Gastrocnemius medialis (tissue), 4 donors: ENCODE results near the gene ZNF283. TPM values are rescaled to one million over a fixed set of nuclear protein-coding genes. Genes with fewer than 3 reads are reported as not detected.
A peak's percentile ranks its signal among the peaks of the same experiment; 100 is the strongest.

Source experiments
- ATAC-seq, 2 donors: fragments of 150-250 bp; one replicate each; pipeline ENCODE4 v1.9.1; 2016
- DNase-seq, 2 donors: peaks; one replicate each; pipeline ENCODE4 v3.0.0-alpha.2; 2019
- H3K27ac ChIP-seq, 4 donors: fragments of 200-600 bp; sonication (generic); 1 replicate in 1 of 4; 2 replicates in 3 of 4; pipeline ENCODE4 v1.5.1; 2016 to 2018; ENCODE audit warnings: mild to moderate bottlenecking in 2 of 4, moderate library complexity in 1 of 4
- H3K27me3 ChIP-seq, 3 donors: fragments of 200-600 bp; sonication (generic) in 2 of 3; 1 replicate in 1 of 3; 2 replicates in 2 of 3; pipeline versions ENCODE4 v1.5.1 to v1.6.0; 2016 to 2019; ENCODE audit warnings: mild to moderate bottlenecking in 1 of 3, moderate library complexity in 1 of 3
- H3K36me3 ChIP-seq, 2 donors: fragments of 200-600 bp; sonication (generic) in 1 of 2; one replicate each; pipeline ENCODE4 v1.5.1; 2017 to 2018
- H3K4me1 ChIP-seq, 2 donors: fragments of 200-600 bp; sonication (generic) in 1 of 2; one replicate each; pipeline ENCODE4 v1.5.1; 2016 to 2017; ENCODE audit warnings: mild to moderate bottlenecking in 2 of 2
- H3K4me3 ChIP-seq, 4 donors: fragments of 200-600 bp; sonication (generic) in 3 of 4; 1 replicate in 1 of 4; 2 replicates in 3 of 4; pipeline ENCODE4 v1.5.1; 2016 to 2019; ENCODE audit warnings: mild to moderate bottlenecking in 2 of 4
- H3K9me3 ChIP-seq, 3 donors: fragments of 200-600 bp; sonication (generic) in 2 of 3; 1 replicate in 1 of 3; 2 replicates in 2 of 3; pipeline ENCODE4 v1.5.1; 2016 to 2019
- CTCF ChIP-seq, 5 experiments: fragments of 450-650 bp in 3 of 5; fragments of 200-600 bp in 2 of 5; sonication (generic) in 2 of 5; IDR thresholded peaks in 4 of 5; conservative IDR thresholded peaks in 1 of 5; 1 replicate in 4 of 5; 2 replicates in 1 of 5; pipeline ENCODE4 v1.5.1; 2016 to 2019; ENCODE audit warnings: antibody characterized with exemption in 5 of 5, mild to moderate bottlenecking in 3 of 5, moderate library complexity in 3 of 5
- POLR2A ChIP-seq, 2 donors: fragments of 450-650 bp; IDR thresholded peaks; one replicate each; pipeline ENCODE4 v1.6.1; 2017; ENCODE audit warnings: antibody characterized with exemption in 2 of 2, mild to moderate bottlenecking in 2 of 2, moderate library complexity in 2 of 2
- in situ Hi-C, 4 donors: fragments of 200-750 bp; cut with MboI; loops; one replicate each; pipeline versions ENCODE4 v1.15.0 to v1.8.0; 2017; ENCODE audit warnings: low sequenced_read_pairs in 4 of 4
- intact Hi-C: fragments of 100-400 bp; cut with DNase I; formaldehyde crosslinking; loops from one replicate; pipeline ENCODE4 v1.15.1; 2023; ENCODE audit warnings: low total_unique reads
- total RNA-seq, 4 donors: library from RNA; depleted of rRNA; stranded (reverse); fragments of >200 nt; gene quantifications; one replicate each; pipeline versions ENCODE4 v1.1.0 to v1.2.3, GENCODE V29; 2016

ZNF283 gene
- total RNA-seq, 4 donors from 2014 or later: 1.4 to 7.3 (median 2.1) TPM

GRCh38 chr19:43783636-43784035 lies 43.5 kb upstream of the ZNF283 start:
- peaks cover 0 to 8% (median 2%) of the 10 kb centered on the region in 3 donors for H3K27me3 ChIP-seq
- in situ Hi-C loops: loop anchor here in 1 of 4 donors (5.0 kb wide), 1 partner anchor 36 kb away; no protein-coding TSS in a partner anchor
- ATAC-seq (no peak), DNase-seq (no peak)
- H3K9me3 ChIP-seq: no peaks in the 10 kb centered on the region
- intact Hi-C loops: no loop called here
- TF ChIP-seq CTCF (IDR thresholded peaks at IDR 0.05 in 4 of 5, conservative IDR thresholded peaks at IDR 0.05 in 1 of 5): no peak
- TF ChIP-seq POLR2A (IDR thresholded peaks at IDR 0.05): no peak
- H3K4me1 ChIP-seq: no peaks in the 10 kb centered on the region
- H3K36me3 ChIP-seq: no peaks in the 10 kb centered on the region
- no peak overlapping the region for H3K4me3 ChIP-seq
- H3K27ac ChIP-seq: no peak overlapping the region

DNA sequence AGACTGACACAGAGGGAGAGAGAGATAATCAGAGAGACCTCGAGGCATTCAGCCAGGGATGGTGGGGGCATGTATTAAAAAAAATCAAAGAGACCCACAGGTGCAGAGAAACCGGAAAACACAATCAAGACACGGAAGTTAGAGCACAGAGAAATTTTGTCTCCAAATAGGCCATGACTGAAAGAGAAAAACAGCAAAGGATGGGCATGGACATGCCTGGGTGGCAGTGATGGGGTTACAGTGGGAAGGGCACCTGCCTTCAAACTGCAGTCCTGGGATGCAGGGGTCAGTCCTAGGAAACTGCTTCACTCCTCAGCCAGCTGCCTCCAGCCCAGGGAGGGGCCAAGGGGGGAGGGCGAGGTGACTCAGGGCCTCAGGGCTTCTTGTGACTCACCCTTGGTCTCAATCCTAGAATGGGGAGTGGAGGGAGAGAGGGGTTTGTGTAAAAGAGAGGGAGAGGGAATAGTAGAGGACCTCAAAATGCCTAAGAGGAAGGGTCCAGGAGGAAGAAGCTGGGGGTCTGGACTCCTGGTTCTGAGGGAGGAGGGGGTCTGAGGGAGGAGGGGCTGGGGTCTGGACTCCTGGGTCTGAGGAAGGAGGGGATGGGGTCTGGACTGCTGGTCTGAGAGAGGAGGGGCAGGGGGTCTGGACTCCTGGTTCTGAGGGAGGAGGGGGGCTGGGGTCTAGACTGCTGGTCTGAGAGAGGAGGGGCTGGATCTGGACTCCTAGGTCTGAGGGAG lies 42.7 kb upstream of the ZNF283 start:
- in situ Hi-C loops: loop anchor here in 1 of 4 donors (5.0 kb wide), 1 partner anchor 37 kb away; no protein-coding TSS in a partner anchor
- Histone ChIP-seq H3K9me3 (no peaks in the 10 kb centered on the region), H3K36me3 (no peaks in the 10 kb centered on the region), H3K4me1 (no peaks in the 10 kb centered on the region), H3K27ac (no peak overlapping the region), H3K27me3 (peaks cover 0 to 8% (median 2%) of the 10 kb centered on the region in 3 donors), H3K4me3 (no peak overlapping the region)
- no peak for TF ChIP-seq CTCF (IDR thresholded peaks at IDR 0.05 in 4 of 5, conservative IDR thresholded peaks at IDR 0.05 in 1 of 5)
- no peak for TF ChIP-seq POLR2A (IDR thresholded peaks at IDR 0.05)
- ATAC-seq (no peak), DNase-seq (no peak)
- intact Hi-C loops: no loop called here

GRCh38 chr19:43784981-43785808 lies 41.9 kb upstream of the ZNF283 start:
- Histone ChIP-seq H3K4me3 (no peak overlapping the region), H3K9me3 (no peaks in the 10 kb centered on the region), H3K36me3 (no peaks in the 10 kb centered on the region), H3K27ac (no peak overlapping the region), H3K4me1 (no peaks in the 10 kb centered on the region), H3K27me3 (peaks cover 0 to 8% (median 2%) of the 10 kb centered on the region in 3 donors)
- TF ChIP-seq CTCF (IDR thresholded peaks at IDR 0.05 in 4 of 5, conservative IDR thresholded peaks at IDR 0.05 in 1 of 5): peak; percentile 74 to 92 (median 89)
- TF ChIP-seq POLR2A (IDR thresholded peaks at IDR 0.05): no peak
- intact Hi-C loops (loop anchor here (1.0 kb wide), 1 partner anchor 40 kb away; no protein-coding TSS in a partner anchor), in situ Hi-C loops (loop anchor here in 2 of 4 donors (5.0 kb wide), 1 partner anchor 38 kb away; no protein-coding TSS in a partner anchor)
- ATAC-seq: peak; percentile 74 to 81
- peak in 1 of 2 donors; percentile 20 for DNase-seq

DNA sequence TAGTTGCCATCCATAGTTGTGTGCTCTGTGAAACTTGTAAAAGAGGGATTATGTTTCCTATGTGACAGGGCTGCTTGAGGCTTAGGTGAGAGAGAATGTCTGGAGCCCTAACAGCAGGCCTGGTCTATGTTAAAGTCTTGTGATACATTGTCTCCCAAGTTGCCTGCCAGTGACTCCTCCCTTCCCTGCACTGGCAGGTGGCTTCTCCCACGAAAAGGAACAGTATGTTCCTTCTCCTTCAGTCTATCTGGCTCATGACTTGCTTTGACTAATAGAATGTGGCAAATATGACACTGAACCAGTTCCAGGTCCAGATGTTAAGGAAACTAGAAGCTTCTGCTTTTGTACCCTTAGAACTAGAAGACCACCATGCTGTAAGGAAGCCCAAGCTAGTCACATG lies 40.5 kb upstream of the ZNF283 start:
- no peaks in the 10 kb centered on the region for H3K36me3 ChIP-seq
- no peaks in the 10 kb centered on the region for H3K9me3 ChIP-seq
- in situ Hi-C loops: loop anchor here in 1 of 4 donors (5.0 kb wide), 1 partner anchor 39 kb away; no protein-coding TSS in a partner anchor
- no peak overlapping the region for H3K4me3 ChIP-seq
- no peak for TF ChIP-seq POLR2A (IDR thresholded peaks at IDR 0.05)
- no peak for TF ChIP-seq CTCF (IDR thresholded peaks at IDR 0.05 in 4 of 5, conservative IDR thresholded peaks at IDR 0.05 in 1 of 5)
- H3K4me1 ChIP-seq: no peaks in the 10 kb centered on the region
- intact Hi-C loops: no loop called here
- ATAC-seq: peak in 1 of 2 donors; percentile 56
- H3K27ac ChIP-seq: no peak overlapping the region
- H3K27me3 ChIP-seq: peaks cover 0 to 2% (median 0%) of the 10 kb centered on the region in 3 donors
- no peak for DNase-seq
